Middle frontal gyrus (tissue), 1 donor: Measurements from ENCODE around the gene VDR.
"Not testable (repeated sequence)": the region's sequence is repeated elsewhere in the genome, so short reads cannot be mapped to it uniquely, and the experiment has no call there.

Experiments used
- DNase-seq: peaks from one replicate; pipeline ENCODE4 v3.0.0-alpha.2; 2015; ENCODE audit warnings: low spot score; ENCODE audit errors: extremely low spot score

VDR gene

DNA sequence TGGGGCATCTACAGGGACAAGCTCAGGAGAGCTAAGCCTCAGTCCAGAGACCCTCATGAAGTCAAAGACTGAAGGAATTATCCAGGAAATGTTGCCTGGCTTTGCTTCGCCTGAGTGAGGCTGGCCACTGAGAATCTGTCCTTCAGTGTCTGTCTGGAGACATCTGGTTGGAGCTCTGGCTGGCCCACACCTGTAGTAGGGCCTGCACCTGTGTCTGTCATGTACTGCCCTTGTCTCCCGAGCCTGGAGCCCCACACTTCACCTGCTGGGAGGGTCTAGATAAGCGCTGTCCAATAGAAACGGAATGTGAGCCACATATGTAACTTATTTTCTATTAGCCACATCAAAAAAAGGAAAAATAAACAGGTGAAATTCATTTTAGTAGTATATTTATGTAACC, 75.2 kb downstream of the VDR start:
- no peak for DNase-seq

DNA sequence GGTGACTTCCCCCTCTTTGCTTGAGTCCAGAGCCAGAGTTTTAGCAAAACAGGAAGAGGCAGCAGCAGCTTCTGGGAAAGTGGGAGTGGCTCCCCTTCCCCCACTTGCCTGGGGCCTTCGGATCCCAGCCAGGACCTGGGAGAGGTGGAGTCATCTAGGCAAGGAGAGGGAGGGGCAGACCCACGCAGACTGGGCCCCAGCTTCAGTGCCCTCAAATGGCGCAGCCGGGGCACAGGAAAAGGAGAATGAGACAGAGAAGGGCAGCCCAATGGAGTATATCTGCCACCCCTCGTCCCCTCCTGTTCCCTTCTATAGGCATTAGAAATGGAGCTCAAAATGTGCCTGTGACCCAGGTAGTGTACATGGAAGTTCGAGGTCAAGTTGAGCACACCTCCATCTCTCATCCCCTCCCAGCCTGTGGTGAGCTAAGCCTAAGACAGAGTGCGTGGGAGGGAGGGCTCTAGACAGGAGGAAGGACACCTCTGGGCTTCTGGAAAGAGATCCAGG, 75.8 kb downstream of the VDR start:
- DNase-seq = no peak

GRCh38 chr12:47828008-47828975, 76.5 kb downstream of the VDR start:
- no peak for DNase-seq

- DNase-seq = no peak
Observed at GRCh38 chr12:47825173-47825639, 79.6 kb downstream of the VDR start.

- DNase-seq = no peak
Observed at GRCh38 chr12:47824635-47825034, 80.2 kb downstream of the VDR start.

DNA sequence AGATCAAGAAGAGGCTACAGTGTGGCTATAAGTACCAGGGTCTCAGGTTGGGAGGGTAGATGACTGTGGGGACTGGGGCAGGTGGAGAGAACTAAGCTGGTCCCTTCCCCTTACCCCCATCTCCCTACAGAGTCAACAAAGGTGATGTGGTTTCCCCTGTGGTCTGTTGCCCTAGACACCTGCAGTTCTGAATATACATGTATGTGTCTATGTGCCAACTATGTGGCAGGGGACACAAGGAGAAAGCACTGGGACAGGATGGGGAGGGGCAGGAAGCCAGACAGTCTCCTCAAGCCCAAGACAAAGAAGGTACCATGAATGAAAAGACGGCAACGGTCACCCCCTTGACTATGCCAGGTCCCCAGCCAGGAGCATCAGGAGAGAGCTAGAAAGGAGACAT, 80.6 kb downstream of the VDR start:
- DNase-seq = no peak

DNA sequence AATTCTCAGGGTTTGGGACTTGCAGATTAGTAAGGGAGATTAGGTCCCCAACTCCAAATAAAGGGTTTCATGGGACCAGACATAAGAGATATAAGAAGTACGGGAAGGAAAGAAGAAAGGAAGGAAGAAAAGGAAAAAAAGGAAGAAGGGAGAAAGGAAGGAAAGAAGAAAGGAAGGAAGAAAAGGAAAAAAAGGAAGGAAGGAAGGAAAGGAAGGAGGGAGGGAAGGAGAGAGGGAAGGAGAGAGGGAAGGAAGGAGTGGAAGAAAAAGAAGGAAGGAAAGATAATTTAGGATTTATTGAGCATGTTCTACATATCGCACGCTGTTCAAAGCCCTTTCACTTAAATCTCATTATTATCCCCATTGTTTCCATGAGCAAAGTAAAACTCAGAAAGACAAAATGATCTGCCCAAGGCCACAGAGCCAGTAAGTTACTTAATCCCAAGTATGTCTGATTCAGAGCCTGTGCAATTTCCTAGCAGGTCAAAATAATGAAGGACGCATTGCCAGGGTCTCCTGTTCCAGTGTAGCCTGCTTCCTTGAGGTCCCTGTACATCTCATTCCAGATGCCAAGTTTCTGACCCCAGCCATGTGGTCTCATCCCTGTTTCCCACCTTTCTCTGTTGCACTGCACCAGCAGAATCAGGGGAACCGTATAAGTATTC, 81.2 kb downstream of the VDR start:
- DNase-seq = no peak

- no peak for DNase-seq
Observed at GRCh38 chr12:47822863-47823262, 81.9 kb downstream of the VDR start.

- no peak for DNase-seq
Observed at GRCh38 chr12:47822401-47822800, 82.4 kb downstream of the VDR start.

DNA sequence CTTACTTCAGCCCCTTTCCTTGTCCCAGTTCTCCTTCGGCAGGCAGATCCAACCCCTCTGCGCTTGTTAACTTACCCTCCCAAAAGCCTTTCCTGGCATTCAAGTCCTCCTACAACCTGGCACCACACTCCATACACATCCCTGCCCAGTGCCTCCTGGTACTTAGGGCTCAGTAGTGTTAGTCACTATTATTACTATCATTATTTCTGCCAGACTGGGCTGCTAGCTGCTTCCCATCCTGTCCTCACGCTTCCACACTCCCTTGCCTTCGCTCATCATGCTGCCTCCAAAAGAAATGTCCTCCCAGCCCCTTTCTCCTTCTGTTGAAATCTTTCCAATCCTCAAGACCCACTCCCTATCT, 83.5 kb downstream of the VDR start:
- no peak for DNase-seq

DNA sequence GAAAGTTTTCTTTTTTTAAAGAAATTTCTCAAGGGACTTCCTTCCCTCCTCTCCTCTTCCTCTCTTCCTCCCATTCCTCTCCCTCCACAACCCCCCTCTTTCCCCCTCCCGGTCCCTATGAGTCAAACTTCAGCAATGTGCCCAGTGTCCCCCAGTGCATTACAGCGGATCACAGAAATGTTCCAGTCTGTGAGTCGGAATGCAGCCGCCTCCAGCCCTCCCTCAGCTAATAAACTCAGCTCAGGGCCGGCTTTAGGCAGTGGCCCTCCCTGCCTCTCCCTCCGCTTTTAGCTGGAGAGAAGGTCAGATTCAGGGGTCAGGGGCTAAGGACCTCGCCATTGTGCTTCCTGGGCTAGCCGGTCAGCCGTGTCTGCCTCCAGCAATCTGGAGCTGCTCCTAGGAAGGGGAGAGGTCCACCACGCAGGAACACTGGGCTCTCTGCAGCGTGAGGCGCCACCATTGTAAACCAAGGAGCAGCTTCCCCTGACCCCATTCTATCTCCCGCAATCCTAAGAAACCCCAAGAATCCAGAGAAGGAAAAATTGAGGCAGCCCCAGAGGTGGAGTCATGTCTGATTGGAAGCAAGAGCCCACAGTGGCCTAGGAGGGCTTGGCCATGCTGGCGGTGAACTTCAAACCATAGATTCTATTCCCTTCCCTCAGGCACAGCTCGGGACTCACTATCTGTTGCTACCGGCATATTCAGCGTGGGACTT, 84.0 kb downstream of the VDR start:
- no peak for DNase-seq

DNA sequence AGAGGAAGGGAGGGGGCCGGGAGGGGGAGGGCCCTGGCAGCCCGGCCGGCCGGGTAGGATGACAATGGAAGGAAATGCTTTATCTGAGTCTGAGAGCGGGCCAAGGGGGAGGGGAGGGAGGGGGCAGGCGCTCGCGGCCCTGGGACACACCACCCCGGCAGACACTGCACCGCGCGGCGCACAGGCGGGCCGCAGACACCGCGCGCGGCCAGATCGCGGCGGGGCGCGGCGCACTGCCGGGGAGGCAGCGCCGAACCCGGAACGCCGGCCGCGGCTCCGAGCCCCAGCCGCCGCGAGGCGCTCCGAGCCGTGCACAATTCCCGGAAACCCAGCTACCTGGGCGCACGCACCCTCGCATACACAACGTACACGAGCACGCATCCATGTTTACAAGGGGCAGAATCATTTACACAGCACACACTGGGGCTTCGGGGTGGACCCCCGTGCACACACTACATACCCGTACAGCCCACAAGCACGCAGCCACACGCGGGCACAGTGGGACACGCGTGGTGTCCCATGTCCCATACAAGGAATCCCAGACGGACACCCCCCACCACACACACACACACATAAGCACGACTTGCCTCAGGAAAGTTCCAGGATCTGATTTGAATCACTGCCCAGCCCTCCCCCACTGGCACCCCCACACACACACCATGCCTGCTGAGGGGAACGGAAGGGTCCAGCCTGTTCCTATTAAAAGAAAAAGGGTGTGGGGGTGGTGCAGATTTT, 84.7 kb downstream of the VDR start, which contains the start of gene HDAC7:
Gene HDAC7, minus strand, starts transcription at position 8 of the 735 bp plus-strand sequence. CDS start 118 bp downstream, outside the sequence.
- DNase-seq = no peak

DNA sequence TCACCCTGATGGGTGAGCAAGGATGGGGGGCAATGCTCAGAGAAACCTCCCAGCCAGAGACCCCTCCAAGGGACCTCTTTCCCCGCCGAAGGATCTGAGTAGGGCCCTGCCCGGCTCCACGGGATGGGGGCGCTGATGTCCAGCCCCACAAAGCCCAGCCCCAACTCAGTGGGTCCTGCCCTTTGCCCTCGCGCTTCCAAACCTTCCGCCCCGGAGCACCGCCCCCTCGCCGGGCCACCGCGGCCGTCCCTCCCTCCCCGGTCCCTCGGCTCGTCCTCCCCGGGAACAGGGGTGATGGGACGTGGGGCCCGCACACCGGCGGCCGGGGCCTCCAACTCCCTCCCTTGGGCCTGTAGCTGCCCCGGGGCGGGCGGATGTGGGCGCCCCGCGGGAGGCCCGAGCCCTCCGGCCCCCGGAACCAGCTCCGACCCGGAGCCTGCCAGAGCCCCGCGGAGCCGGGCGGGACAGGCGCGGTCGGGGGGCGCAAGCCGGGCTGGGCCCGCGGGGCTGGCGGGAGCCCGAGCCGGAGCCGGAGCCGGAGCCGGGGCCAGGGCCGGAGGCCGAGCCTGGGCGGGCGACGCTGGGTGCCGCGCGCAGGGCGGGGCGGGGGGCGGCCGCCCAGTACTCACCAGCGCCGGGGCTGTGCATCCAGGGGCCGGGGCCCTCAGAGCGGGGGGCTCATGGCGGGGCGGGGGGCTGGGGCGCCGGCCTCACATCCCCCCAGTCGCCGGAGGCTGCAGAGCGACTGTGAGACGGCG, 85.5 kb downstream of the VDR start:
- DNase-seq = no peak

GRCh38 chr12:47818467-47819137, 86.2 kb downstream of the VDR start:
- no peak for DNase-seq

- DNase-seq = no peak
Observed at GRCh38 chr12:47818007-47818376, 86.8 kb downstream of the VDR start.

- DNase-seq = no peak
Observed at GRCh38 chr12:47817272-47818006, 87.4 kb downstream of the VDR start.

DNA sequence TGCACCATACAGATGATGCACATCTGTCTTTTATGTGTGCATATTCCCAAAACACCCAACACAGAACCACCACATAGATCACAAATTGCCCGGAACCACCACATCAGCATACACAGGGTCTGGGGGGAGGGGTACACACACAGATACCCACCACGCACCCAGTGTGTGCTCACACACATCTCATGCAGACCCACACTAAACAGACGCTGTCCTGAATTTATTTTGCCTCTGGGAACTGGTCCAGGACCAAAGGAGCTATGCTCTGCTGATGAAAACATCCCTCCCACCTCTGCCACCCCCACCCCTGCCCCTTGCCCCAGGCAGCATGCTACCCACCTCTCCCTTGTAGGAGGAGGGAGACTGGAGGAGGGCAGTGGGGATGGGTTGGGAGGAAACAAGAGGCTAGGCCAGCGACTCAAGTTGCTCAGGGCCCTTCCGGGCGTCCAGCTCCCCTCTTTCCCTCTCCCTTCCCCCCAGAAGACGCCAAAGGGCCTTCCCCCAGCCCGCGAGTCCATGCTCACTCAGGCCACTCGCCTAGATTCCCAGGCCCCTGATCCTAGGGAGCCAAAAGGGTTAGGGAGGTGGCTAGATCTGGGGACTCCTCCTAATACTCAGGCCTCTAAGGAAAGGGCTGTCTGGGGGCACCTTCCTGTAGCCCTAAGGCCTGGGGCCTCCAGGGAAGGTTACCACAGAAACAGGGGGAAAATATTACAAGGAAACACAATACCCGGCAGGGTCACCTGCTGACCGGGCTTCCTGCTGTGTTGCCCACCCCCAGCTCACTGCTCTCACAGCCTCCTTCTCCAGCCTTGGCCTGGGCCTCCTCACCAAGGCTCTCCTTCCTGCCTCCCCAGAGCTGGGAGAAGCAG, 88.2 kb downstream of the VDR start:
- DNase-seq = no peak

DNA sequence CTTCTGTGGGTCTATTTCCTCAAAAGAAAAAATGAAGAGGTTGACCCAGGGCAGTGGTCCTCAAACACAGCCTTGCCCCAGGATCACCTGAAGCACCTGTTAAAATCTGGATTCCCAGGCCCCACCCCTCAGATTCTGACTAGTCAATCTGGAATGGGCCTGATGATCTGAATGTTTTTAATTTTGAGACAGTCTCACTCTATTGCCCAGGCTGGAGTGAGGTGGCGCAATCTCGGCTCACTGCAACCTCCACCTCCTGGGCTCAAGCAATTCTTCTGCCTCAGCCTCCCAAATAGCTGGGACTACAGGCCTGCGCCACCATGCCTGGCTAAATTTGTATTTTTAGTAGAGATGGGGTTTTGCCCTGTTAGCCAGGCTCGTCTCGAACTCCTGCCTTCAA, 89.3 kb downstream of the VDR start:
- DNase-seq = not testable (repeated sequence)
